ENCODE data around the gene TMEM30A.

DNA sequence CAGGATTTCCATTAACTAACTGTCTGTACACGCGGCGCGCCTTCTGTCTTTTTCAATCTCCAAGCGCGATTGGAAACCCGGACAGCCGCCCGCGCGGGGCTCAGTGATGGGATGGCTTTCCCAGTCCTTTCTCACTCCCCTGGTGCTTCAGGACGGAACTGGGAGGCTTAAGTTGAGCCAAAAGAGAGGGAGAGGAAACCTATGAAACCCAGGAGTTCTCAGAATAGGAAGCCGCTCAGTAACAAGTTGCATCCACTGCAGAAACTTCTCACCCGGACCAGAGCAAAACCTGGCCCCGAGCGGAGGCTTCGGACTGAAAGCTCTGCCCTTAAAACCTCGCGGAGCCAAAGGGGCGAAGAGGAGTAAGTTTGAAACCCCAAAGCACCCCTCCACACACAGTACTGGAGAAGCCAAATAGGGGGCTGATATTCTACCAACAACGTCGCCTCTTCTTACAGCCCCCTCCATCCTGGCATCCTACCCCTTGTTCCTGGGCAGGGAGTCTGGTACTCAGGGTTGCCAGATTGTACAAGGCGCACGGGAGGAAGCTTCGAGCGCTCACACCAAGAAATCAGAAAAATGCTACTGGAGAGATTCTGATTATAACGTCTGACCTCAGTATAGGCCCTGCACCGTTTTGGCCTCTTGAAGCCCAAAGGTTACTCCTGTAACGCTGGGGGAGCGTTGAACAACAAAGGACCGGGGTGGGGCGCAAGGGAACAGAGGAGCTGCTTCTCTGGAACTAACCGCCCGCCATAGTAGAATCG, 77.8 kb downstream of the TMEM30A start:
- TF ChIP-seq, protein P1, sequence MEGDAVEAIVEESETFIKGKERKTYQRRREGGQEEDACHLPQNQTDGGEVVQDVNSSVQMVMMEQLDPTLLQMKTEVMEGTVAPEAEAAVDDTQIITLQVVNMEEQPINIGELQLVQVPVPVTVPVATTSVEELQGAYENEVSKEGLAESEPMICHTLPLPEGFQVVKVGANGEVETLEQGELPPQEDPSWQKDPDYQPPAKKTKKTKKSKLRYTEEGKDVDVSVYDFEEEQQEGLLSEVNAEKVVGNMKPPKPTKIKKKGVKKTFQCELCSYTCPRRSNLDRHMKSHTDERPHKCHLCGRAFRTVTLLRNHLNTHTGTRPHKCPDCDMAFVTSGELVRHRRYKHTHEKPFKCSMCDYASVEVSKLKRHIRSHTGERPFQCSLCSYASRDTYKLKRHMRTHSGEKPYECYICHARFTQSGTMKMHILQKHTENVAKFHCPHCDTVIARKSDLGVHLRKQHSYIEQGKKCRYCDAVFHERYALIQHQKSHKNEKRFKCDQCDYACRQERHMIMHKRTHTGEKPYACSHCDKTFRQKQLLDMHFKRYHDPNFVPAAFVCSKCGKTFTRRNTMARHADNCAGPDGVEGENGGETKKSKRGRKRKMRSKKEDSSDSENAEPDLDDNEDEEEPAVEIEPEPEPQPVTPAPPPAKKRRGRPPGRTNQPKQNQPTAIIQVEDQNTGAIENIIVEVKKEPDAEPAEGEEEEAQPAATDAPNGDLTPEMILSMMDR (IDR thresholded peaks at IDR 0.05) = no peak
- TF ChIP-seq EP300 (IDR thresholded peaks at IDR 0.05; ENCODE audit: low read depth) = no peak
- no peak for TF ChIP-seq POLR2AphosphoS5 (IDR thresholded peaks at IDR 0.05)
- TF ChIP-seq POLR2A (IDR thresholded peaks at IDR 0.05) = no peak
